ENCODE data around the gene APBA2.

APBA2 gene

GRCh38 chr15:28897861-28898585 is 12.2 kb downstream of the APBA2 start:
- DNase-seq, result no peak

DNA sequence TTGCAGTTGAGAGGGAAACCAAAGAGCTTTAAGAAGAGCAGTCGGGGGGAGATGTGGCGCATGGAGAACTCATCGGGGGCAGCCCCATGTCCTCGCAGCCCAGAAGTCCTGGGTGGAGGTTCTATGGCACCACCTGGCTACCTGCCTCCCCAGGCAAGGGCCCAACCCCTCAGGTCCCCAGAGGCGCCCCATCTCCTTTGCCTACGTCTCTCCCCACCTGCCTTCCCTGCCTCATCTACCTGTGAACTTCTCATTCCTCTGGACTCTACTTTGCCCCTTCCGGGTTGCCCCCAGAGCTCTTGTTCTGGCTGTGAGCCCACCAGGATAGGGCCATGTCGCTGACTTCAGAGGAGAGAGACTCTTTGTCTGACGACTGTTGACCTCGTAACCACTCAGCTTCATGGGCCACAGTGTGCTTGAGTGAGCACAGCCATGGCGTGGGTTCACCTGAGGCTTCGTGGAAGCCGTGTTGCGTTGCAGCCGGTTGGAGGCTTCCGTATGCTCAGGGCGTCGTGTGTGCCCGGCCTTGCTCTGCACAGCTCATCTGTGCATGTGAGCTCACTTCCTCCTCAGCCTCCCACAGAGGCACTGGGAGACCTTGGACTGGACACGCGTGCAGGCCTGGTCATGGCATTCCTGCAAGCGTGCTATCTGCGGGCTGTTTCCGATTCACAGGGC is 13.4 kb downstream of the APBA2 start:
- no peak for DNase-seq

DNA sequence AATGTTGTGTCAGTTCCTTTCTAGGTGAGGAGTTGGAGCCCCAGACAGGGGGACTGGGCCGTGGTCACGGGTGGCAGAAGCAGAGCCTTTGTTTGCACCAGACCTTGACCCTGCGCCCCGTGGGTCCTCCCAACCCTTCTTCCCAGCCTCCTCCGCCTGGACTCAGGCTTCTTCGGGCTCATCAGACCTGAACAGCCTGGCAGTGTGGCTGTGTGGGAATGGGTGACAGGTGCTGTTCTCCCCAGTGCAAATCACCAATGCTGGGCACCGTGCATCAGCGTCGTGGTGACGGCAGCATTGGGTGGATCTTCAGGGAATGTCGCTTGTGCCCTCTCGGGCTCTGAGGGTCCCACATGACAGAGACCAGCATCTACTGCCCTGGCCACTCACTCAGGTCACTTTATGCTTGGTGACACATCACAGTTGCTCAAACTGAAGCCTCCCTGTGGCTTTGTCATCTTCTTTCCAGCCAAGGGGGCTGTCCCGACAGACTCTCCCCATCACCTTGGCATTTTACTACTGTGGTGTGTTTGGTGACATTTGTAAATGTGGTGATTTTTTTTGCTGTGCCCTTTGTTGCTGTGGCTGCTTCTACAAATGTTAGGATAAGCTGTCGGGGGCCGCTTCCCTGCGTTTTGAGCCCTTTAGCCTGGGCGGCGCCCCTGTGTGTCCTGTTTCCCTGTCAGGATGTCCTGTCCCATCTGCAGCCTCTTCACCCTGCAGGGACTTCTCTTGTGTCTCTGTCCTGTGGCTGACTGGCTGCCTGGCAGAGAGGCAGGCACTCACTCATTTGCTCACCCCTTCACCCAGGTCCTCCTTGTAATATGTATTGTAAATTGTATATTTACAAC is 14.5 kb downstream of the APBA2 start:
- no peak for DNase-seq

GRCh38 chr15:28900892-28901586 is 15.3 kb downstream of the APBA2 start:
- no peak for DNase-seq

- no peak for DNase-seq
Observed at GRCh38 chr15:28901587-28901980, 15.8 kb downstream of the APBA2 start.

DNA sequence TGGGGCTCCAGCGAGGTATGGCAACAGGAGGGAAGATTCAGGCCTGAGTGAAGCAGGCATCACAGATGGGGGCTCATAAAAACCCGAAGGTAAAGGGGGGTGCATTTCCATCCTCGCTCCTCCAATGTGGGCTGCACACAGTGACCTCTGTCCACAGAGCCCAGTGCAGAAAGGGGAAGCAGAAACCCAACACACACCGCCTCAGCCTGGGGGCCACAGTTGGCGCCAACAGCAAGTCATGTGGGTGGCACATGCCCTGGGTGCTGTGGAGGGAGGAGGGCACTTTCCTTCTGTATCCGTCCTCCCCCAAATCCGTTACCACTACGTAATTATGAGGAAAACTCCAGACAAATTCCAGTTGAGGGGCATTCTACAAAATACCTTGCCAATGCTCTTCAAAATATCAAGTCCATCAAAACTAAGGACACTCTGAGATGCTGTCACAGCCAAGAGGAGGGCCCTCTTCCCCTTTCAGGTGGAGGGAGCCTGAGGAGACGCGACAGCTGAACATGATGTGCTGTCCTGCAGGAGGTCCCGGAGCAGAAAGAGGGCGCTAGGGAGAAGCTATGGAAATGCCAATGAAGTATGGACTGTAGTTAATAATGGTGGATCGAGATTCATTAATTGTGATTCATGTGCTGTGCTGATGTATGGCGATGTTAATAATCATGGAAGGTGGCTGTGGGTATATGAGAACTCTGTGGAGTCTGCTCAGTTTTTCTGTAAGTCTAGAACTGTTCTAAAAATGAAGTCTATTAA is 16.4 kb downstream of the APBA2 start:
- DNase-seq, result no peak

GRCh38 chr15:28902856-28903255 is 17.1 kb downstream of the APBA2 start:
- no peak for DNase-seq

DNA sequence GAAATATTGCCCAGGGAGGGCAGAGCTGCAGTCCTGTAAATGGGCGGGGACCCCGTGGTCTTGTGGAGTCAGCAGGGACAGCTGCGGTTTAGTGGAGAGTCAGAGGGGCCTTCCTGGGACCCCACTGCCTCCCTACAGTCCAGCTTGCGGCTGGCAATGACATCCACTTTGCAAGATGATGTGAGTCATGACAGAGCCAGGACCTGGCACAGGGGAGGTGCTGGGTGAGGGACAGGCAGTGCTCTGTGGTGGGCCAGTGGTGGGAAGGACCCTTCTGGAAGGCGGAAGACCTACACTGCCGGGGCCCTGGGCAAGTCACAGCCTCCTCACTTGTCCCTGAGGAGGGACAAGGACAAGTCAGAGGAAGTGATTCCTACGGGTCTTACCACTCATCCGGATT is 17.8 kb downstream of the APBA2 start:
- no peak for DNase-seq

DNA sequence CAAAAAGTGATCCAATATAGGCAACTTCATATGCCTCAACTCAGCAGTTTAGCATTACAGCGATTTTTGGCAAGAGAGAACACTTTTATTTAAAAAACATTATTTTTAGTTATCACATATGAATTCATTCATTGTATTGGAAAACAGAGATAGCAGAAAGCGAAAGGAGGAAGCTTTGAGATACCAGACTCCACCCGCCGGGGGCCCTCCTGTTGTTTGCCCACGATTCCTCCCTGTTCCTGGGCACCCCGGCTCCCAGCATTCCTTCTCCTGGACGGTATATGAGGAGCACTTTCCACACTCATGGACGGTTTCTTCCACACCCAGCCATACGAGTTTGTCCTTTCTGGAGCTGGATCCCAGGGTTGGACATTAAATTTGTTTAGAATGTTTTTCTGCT is 18.2 kb downstream of the APBA2 start:
- DNase-seq, result no peak

DNA sequence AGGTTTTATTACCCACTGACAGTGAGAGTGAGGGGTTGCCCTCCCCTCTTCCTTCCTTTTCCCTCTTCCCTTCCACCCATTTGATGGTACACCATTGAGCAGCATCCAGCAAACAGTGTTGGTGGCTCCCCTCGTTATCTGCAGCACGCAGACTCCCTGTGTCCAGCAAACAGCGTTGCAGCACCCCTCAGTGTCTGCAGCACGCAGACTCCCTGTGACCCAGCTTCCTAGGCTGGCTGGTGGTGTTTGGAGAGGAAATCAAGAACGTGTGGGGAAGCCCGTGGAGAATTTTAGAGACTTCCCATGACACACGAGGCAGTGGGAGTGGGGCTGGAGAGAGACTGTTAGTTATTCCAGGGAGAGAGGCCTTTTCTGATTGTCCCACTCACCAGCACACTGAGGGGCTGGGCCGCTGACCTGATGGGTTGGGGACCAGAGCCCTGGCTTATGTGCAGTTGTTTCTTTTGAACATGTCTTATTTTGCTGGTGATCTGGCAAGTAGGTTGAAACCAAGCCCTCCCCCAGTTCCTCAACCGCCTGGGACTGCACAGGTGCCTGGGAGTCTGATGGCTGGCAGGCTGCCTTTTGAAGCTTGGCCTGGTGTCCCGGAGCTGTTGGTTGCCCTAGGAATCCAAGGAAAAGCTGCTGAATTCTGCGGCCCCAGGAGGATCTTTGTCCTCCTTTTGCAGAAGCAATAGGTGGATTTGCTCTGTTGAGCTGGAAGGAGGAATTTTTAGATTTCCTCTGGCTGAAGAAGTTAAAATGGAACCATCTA is 19.0 kb downstream of the APBA2 start:
- no peak for DNase-seq

DNA sequence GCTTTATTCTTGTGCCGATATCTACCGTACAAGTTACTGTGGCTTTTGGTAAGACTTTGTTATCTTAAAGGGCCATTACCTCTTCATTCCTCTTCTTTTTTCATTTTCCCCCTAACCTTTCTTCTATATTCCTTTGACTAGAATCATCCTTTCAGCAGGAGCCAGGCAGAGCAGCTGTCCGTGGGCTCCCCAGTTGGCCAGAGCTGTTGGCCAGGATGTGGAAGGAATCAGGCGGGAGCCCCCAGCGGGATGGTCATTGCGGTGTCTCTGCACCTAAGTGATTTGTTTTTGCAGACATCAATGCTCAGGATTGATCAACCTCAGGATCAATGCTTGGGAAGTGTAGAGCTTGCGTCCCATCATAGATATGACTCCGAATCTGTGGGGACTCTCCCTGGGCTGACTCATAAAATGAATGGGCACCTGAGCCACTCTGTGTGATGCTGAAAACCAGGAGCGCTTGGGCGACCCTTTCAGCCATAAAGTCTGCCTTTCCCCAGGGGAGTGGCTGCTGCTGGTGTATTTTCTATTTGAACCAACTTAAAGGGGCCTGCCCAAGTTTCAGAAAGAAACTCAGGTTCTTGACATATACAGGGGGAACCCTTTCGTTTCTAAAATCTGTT is 21.7 kb downstream of the APBA2 start:
- no peak for DNase-seq

DNA sequence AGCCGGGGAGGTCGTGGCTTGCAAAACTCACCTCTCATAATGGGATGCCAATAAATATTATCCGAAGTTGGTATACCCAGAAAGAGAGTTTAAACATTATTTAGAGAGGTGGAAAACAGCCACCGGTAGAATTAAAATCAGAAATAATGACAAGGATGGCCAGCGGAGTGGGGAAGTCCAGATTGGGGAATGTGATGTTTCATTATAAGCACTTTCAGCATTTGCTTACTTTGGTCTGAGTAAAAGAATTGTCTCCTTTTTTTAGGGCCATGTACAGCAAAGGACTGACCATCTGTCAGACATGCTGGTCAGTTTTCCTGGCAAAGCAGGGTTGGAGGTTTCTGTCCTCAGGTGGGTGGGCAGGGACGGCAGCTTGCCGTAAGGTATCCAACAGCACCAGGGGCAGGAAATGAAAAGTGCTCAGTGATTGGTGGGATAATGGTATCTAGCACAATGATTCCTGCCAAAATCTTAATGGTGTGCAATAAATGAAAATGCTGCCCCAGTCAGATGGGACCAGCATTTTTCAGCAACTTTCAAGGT is 24.3 kb downstream of the APBA2 start:
- DNase-seq, result no peak

DNA sequence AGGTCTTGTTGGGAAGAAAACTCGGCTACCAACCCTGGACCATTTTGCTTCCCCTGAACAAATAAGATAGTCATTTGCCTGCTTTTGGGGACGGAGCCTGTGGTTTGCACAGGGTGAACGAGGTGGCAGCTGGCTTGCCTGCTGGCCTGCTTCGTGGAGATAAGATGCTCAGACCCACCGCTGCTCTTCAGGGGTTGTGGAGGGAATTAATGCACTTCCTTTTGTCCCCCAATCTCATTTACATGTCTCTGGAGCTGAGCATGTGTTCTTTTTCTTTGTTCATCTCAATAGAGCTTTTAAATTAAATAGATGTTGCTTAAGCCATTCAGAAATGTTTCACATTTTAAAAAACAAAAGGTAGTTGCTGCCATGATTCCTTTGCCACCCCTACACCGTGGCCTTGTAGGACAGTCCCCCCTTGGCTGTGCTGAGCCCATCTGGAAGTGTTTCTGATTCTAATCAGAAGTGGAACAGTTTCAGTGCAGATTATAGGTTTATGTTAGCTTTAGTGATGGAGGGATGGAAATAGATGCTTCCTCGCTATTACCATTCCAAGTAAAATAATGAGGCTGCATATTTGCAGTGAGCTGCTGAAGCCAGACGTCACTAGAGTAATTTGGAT is 25.6 kb downstream of the APBA2 start:
- DNase-seq, result no peak

DNA sequence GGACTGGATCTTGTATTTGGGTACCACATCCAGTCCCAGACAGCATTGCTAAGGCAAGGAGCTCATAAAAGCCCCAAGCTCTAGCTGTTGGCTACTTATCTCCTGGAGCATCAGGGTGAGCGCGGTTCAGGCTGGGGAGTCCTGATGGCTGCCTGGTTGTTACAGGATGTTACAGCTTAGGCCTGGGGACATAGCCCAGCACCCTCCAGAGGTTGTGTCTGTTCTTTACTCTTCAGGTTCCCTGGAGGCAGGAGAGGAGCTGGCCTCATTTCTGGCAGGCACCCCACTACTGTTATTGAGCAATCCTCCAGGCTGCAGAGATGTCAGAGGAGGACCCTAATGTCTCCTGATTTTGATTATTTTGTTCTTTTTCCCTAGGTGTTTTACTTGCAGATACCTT is 26.6 kb downstream of the APBA2 start:
- DNase-seq, result no peak

- DNase-seq, result no peak
Observed at GRCh38 chr15:28913171-28913765, 27.5 kb downstream of the APBA2 start.

DNA sequence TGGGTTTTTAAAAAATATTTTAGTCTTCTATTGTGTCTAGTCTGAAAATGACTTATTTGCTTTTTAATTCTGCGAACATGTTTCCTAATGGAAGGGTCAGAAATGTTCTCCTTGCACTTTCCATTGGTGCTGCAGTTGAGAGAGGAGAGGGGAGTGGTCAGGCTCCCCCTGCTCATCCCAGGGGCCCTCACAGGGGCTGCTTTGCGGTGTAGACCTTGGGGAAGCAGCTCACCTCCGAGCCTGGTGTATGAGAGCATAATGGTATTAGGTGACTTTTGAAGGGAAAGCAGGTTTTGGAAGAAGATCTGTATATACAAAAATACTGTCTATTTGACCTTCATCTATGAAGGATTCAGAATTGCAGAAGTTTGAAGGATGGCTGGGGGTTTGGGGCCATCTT is 28.3 kb downstream of the APBA2 start:
- DNase-seq, result no peak

DNA sequence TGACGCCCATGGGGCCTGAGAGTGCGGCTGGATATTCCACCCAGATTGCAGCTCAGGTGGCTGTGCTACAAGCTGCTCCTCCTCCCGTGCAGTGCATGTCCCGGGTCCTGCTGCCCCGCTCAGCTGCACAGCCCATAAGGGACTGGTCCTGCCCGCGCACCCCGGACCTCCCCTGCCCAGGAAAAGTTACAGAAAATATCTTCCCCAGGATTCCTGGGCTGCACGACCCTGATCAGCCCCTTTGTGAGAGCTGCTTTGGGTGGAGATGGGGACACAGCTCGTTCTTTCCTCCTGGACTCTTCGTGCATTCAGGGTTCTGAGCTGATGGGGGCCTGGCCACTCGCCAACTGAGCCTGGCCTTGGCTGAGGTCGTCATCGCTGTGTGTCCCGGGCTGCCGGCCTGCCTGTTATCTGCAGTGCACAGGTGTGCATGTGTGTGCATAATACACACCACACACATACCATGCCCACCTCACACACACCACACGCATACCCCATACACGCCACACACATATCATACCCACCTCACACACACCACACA is 28.8 kb downstream of the APBA2 start:
- DNase-seq, result no peak

DNA sequence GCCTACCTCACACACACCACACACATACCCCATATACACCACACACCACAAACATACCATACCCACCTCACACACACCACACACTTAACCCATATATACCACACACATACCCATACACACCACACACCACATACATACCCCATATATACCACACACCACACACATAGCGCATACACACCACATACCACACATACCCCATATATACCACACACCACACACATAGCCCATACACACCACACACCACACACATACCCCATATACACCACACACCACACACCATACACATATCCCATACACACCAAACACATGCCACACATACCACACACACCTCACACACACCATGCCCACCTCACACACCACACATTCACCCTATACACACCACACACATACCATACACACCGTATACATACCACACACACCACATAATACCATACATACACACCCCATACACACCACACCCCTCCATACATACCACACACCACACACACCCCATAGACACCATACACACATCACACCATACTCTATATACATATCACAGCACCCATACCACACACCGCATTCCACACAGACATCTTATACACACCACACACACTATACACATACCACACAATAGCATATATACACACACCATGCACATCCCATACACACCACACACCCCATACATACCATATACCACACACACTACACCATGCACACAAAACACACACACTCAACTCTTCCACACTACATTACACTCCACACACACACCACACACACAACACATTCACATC is 29.5 kb downstream of the APBA2 start:
- no peak for DNase-seq

DNA sequence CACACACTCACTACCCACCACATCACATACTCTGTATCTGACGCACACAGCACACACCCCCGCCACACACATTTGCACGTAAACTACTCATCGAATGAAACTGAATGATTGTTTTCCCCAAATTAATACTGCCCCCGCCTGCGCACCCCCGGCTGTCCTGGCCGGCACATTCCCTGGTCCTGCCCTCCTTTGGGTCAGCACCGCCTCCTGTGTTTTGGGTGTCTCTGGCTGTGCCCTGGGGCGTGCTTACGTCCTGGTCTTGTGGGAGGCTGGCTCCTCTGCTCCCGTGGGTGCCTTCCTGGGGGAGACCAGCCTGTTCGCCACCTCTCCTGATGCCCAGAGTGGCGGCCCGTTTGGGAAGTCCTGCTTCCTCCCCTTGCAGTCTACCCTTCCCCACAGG is 30.2 kb downstream of the APBA2 start:
- DNase-seq, result no peak
